IPS-15b (cell line): Measurements from ENCODE around the gene PIK3R4.

Experiments
- H3K27me3 ChIP-seq: one replicate; pipeline ENCODE4 v1.6.1; 2013; ENCODE audit warnings: low read length; ENCODE audit not compliant: control insufficient read depth, insufficient read depth
- H3K36me3 ChIP-seq: one replicate; pipeline ENCODE4 v1.6.1; 2013; ENCODE audit warnings: low read length; ENCODE audit not compliant: control insufficient read depth, insufficient read depth
- H3K4me1 ChIP-seq: one replicate; pipeline ENCODE4 v1.6.1; 2013; ENCODE audit warnings: mild to moderate bottlenecking, low read length; ENCODE audit not compliant: control insufficient read depth, insufficient read depth
- H3K4me3 ChIP-seq: one replicate; pipeline ENCODE4 v1.5.1; 2013; ENCODE audit warnings: low read depth, low read length
- H3K9ac ChIP-seq: one replicate; pipeline ENCODE4 v1.6.1; 2013; ENCODE audit warnings: low read depth, mild to moderate bottlenecking, low read length
- H3K9me3 ChIP-seq: one replicate; pipeline ENCODE4 v1.6.1; 2013; ENCODE audit warnings: mild to moderate bottlenecking, low read length; ENCODE audit not compliant: control insufficient read depth, insufficient read depth

Gene PIK3R4

DNA sequence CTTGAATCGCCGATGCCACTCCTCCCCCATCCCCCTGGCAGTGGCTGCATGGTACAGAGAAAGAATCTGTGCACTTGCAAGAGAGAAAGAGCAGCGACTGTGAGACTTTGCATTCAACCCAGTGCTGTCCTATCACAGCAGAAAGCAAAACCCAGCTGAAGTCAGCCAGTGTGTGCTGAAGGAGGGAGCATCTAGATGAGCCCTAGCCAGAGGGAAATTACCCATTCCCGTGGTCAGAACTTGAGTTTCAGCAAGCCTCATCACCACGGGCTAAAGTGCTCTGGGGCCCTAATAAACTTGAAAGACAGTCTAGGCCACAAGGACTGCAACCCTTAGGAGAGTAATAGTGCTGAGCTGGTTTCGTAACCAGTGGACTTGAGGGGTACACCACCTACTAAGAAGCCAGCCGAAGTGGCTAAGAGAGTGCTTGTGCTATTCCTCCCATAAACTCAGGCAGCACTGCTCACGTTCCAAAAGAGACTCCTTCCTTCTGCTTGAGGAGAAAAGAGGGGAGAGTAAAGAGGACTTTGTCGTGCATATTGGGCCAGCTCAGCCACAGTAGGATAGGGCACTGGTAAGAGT lies 15.2 kb upstream of the PIK3R4 start:
- no peak overlapping the region for H3K9ac ChIP-seq
- no peaks in the 10 kb centered on the region for H3K36me3 ChIP-seq
- H3K4me3 ChIP-seq = no peak overlapping the region
- no peaks in the 10 kb centered on the region for H3K27me3 ChIP-seq
- H3K9me3 ChIP-seq = no peaks in the 10 kb centered on the region
- no peaks in the 10 kb centered on the region for H3K4me1 ChIP-seq

DNA sequence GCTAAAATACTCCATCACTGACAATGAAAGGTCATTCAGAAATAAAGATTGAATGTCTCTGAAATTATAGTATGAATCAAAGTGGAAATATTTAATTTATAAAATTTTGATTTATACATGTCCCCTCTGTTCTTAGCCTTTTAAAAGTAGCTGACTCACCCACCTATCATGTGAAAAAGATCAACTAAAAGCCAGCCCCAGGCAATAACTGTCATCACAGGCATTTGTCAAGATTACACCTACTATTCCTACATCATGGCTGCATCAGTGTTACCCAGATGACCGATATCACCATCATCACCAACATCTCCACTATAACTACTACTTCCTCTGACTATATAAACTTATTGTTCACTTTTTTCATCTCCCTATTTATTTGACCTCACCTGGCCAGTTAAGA lies 14.3 kb upstream of the PIK3R4 start:
- Histone ChIP-seq H3K27me3 (no peaks in the 10 kb centered on the region), H3K9ac (no peak overlapping the region), H3K36me3 (no peaks in the 10 kb centered on the region)

DNA sequence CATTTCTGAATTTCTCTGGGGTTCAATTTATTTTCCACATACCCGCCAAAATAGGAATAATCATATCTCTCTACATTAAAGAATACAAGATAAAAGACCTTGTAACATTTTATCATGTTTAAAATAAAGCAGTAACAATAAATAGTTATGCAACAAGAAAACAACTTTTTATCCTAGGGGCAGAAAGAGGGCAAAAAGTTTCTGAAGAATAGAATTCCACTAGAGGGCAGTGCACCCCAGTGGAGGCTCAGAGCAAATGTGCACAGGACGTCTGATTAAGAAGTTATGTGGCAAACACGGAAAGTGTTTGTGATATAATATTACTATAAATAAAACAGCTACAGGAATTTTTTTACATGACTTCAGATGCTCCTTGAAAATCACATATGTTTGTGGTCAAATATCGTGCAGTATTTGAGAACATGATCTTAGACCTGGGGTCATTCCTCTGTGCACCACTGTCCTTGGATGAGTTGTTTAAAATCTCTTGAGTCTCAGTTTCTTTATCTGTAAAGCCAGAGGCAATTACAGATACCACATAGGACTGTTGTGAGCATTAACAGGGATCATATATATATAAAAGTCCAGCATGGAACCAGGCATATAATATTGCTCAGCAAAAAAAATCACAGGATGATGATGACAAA lies 13.2 kb upstream of the PIK3R4 start:
- H3K36me3 ChIP-seq = no peaks in the 10 kb centered on the region
- no peak overlapping the region for H3K9ac ChIP-seq
- H3K27me3 ChIP-seq = no peaks in the 10 kb centered on the region
- no peaks in the 10 kb centered on the region for H3K9me3 ChIP-seq
- H3K4me1 ChIP-seq = no peaks in the 10 kb centered on the region
- H3K4me3 ChIP-seq = no peak overlapping the region

More for the DNA sequence above, 14.3 kb upstream of the PIK3R4 start:
- Histone ChIP-seq H3K4me3 (no peak overlapping the region), H3K4me1 (no peaks in the 10 kb centered on the region), H3K9me3 (no peaks in the 10 kb centered on the region)

DNA sequence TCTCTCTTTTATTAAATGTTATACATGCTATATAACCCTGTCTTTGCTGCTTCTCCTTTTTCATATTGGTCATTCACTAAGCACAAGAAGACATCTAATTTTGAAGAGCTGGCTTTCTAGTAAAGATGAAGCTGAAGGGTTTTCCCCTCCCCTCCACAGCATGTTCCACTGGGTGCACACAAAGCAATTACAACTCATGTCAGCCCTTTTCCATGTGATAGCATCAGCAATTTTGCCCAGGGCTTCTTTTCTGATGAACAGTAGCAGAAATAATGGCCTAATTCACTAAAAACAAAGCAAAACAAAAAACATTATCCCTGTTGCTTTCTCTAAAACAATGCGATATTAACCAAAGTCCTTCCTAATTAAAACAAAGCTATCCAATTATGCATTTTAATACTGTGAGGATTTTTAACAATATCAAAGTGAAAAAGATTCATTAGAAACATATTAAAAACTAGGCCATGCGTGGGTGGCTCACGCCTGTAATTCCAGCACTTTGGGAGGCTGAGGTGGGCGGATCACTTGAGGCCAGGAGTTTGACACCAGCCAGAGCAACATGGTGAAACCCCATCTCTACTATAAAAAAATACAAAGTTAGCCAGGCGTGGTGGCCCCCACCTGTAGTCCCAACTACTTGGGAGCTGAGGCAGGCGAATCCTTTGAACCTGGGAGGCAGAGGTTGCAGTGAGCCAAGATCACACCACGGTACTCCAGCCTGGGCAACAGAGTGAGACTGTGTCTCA lies 12.2 kb upstream of the PIK3R4 start:
- no peaks in the 10 kb centered on the region for H3K9me3 ChIP-seq
- no peak overlapping the region for H3K4me3 ChIP-seq
- H3K4me1 ChIP-seq = no peaks in the 10 kb centered on the region
- H3K9ac ChIP-seq = no peak overlapping the region
- no peaks in the 10 kb centered on the region for H3K36me3 ChIP-seq
- H3K27me3 ChIP-seq = no peaks in the 10 kb centered on the region

DNA sequence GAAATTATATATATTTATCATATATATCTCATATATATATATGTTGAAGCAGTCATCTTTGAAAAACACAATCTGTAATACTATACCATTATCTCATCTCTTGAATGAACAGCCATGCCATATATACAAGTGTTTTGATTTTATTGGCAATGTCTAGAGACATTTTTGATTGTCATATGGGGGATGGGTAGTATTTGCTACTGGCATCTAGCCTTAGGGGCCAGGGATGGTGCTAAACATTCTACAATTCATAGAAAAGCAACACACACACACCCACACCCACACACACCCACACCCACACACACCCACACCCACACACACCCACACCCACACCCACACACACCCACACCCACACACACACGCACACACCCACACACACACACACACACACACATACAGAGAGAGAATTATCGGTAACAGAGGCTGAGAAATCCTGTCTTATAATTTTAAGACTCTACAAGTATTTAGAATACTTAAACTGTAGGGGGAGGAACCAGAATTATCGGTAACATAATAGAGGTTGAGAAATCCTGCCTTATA lies 11.1 kb upstream of the PIK3R4 start:
- Histone ChIP-seq H3K36me3 (no peaks in the 10 kb centered on the region), H3K4me1 (no peaks in the 10 kb centered on the region), H3K4me3 (no peak overlapping the region), H3K9ac (no peak overlapping the region), H3K27me3 (no peaks in the 10 kb centered on the region), H3K9me3 (no peaks in the 10 kb centered on the region)

DNA sequence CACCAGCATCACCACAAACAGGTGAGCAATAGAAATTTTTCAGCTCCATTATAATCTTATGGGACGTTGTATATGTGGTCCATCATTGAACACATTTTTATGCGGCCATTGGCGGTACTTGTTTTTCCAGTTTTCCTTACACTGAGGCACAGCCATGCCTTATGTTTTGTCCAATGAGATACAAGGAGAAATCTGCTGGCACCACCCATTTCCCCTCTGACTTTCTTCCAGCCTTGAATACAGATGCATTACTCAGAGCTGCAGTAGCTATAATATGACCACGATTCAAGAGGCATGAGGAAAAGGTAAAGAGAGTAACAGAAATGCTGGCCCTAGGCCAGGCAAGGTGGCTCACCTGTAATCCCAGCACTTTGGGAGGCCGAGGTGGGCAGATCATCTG lies 9.0 kb upstream of the PIK3R4 start:
- no peaks in the 10 kb centered on the region for H3K27me3 ChIP-seq

DNA sequence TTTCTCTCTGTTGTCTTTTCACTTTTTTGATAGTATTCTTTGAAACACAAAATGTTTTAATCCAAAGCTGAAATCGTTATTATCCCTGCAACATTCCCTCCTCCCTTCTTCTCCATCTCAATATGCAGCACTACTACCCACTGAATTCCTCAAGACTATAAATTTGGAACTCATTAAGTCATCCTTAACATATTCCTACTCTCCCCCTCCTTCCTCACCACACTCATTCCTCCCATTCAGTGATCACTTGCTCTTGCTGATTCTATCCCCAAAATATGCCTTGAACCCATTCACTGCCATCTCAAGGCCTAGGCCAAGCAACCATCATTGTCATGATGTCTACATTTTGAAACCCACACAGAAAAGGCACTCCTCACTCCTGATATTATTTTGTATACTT lies 2.4 kb upstream of the PIK3R4 start:
- Histone ChIP-seq H3K9me3 (no peaks in the 10 kb centered on the region), H3K27me3 (no peaks in the 10 kb centered on the region), H3K4me3 (no peak overlapping the region), H3K36me3 (no peaks in the 10 kb centered on the region), H3K4me1 (no peaks in the 10 kb centered on the region), H3K9ac (no peak overlapping the region)

More for the DNA sequence above, 9.0 kb upstream of the PIK3R4 start:
- Histone ChIP-seq H3K36me3 (no peaks in the 10 kb centered on the region), H3K4me3 (no peak overlapping the region), H3K9me3 (no peaks in the 10 kb centered on the region), H3K4me1 (no peaks in the 10 kb centered on the region), H3K9ac (no peak overlapping the region)

DNA sequence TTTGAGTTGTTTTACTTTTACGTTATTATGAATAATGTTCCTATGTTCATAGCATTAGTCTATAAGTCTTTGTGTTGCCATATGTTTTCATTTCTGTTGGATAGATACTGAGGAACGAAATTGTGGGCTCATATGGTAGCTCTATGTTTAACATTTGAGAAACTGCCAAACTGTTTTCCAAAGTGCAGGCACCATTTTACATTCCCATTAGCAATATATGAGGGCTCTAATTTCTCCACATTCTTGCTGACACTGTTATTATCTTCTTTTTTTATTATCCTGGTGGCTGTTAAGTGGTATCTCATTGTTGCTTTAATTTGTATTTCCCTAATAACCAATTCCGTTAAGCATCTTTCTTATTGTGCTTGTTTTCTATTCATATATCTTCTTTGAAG lies 1.8 kb upstream of the PIK3R4 start:
- no peaks in the 10 kb centered on the region for H3K9me3 ChIP-seq
- H3K4me1 ChIP-seq = no peaks in the 10 kb centered on the region
- no peaks in the 10 kb centered on the region for H3K27me3 ChIP-seq
- H3K4me3 ChIP-seq = no peak overlapping the region
- H3K36me3 ChIP-seq = no peaks in the 10 kb centered on the region
- no peak overlapping the region for H3K9ac ChIP-seq

DNA sequence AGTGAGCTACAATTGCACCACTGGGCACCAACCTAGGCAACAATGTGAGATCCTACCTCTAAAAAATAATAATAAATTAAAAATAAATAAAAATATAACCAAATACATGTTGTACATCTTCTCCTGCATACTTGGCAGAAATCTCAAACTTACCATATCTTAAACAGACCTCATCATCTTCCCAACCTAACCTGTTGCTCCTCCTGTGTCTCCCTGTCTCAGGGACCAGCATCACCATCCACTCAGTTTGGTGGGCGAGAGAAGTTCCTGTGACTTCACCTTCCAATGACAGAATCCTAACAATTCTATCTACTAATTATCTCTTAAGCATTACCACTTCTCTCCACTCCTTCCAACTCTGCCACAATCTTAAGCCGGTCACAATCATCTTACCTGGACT lies 3.3 kb downstream of the PIK3R4 start:
- H3K27me3 ChIP-seq = no peaks in the 10 kb centered on the region
- no peaks in the 10 kb centered on the region for H3K9me3 ChIP-seq
- peaks cover 5% of the 10 kb centered on the region for H3K4me1 ChIP-seq
- peaks cover 3% of the 10 kb centered on the region for H3K36me3 ChIP-seq
- H3K9ac ChIP-seq = no peak overlapping the region
- H3K4me3 ChIP-seq = no peak overlapping the region

DNA sequence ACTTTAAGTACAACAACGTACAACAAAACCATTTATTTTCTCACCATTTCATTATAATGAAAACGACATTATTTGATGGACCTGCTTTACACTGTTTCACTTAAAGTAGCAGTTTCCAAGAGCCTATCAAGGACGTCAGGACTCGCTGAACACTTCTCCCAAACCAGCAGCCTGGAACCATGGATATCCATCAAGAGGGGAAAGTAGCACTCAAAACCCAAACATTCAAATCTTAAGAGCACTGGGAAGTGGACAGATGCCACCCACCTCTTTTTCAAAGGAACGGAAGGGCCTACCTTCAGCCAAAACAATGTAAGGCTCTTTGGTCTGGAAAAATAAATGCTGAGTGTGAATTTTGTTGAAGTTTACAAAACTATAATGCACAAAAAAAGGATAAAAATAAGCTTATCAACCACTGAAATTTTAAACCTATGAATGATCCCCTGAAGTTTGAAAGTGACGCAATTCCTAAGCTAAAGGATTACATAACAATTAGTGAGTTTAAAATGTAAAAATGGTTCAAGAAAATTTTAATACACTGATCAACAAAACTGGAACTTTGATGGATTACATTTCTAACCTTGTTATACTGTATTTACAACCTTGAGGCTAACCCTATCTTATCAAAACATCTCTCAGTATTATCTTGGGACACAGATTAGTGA lies 4.6 kb downstream of the PIK3R4 start:
- H3K4me3 ChIP-seq = no peak overlapping the region
- H3K9me3 ChIP-seq = no peaks in the 10 kb centered on the region
- H3K4me1 ChIP-seq = peaks cover 5% of the 10 kb centered on the region
- no peak overlapping the region for H3K9ac ChIP-seq
- peaks cover 3% of the 10 kb centered on the region for H3K36me3 ChIP-seq
- no peaks in the 10 kb centered on the region for H3K27me3 ChIP-seq

DNA sequence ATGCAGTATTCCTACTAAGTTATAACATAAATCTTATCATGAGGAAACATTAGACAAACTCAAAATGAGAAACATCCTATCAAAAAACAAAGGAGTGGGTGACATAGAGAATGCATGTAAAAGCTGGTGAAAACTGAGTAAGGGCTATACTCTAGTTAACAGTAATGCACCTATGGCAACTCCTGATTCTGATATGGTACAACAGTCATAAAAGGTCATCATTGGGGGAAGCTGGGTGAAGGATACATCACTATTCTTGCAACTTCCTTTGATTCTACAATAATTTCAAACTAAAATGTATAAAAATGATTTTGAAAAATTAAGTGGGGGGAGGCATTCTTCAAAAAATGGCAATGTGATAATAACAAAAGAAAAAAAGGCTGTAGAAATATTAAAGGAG lies 6.8 kb downstream of the PIK3R4 start:
- peaks cover 5% of the 10 kb centered on the region for H3K4me1 ChIP-seq
- no peak overlapping the region for H3K9ac ChIP-seq
- no peaks in the 10 kb centered on the region for H3K9me3 ChIP-seq
- H3K27me3 ChIP-seq = no peaks in the 10 kb centered on the region
- H3K4me3 ChIP-seq = no peak overlapping the region
- H3K36me3 ChIP-seq = peaks cover 3% of the 10 kb centered on the region
